CD4-positive, alpha-beta T cell (primary cell): ENCODE measurements around the gene NUP37. TPM values are rescaled to one million over a fixed set of nuclear protein-coding genes. Genes with fewer than 3 reads are reported as not detected.
"Not testable (repeated sequence)": the region's sequence is repeated elsewhere in the genome, so short reads cannot be mapped to it uniquely, and the experiment has no call there.

Experiments
- ATAC-seq: fragments of 200-7000 bp; cut with Tn5 transposase; one replicate; pipeline ENCODE4 v1.10.0; 2022; ENCODE audit warnings: mild to moderate bottlenecking; ENCODE audit not compliant: poor library complexity
- CTCF ChIA-PET: fragments of 350-600 bp; sonication (Branson Sonifier 250); formaldehyde crosslinking; loops from one replicate; lab custom pipeline; 2021; ENCODE audit warnings: antibody characterized with exemption, inconsistent platforms; lab: Charles Lee
- POLR2A ChIA-PET: fragments of 350-600 bp; sonication (Branson Sonifier 250); formaldehyde crosslinking; loops from one replicate; lab custom pipeline; 2021; ENCODE audit warnings: antibody characterized with exemption, inconsistent platforms; lab: Charles Lee
- DNase-seq, 14 experiments: peaks; one replicate each; pipeline ENCODE4 v3.0.0-alpha.2; 2013 to 2020; ENCODE audit warnings: mixed read lengths in 2 of 14
- H3K27ac ChIP-seq, 2 donors: one replicate each; pipeline versions ENCODE4 v1.5.1 to v1.7.0; 2013; ENCODE audit warnings: low read length in 2 of 2, low read depth in 1 of 2, mild to moderate bottlenecking in 1 of 2
- H3K27me3 ChIP-seq, 2 experiments: 1 replicate in 1 of 2; 2 replicates in 1 of 2; pipeline versions ENCODE4 v1.6.1 to v1.7.0; 2013; ENCODE audit warnings: low read length in 2 of 2, control low read depth in 1 of 2, mild to moderate bottlenecking in 1 of 2, moderate library complexity in 1 of 2; ENCODE audit not compliant: insufficient read depth in 2 of 2, control insufficient read depth in 1 of 2
- H3K36me3 ChIP-seq: one replicate; pipeline ENCODE4 v1.6.1; 2013; ENCODE audit warnings: low read length, control low read depth; ENCODE audit not compliant: insufficient read depth
- H3K4me1 ChIP-seq: one replicate; pipeline ENCODE4 v1.6.1; 2013; ENCODE audit warnings: low read length, control low read depth; ENCODE audit not compliant: insufficient read depth
- H3K4me3 ChIP-seq: one replicate; pipeline ENCODE4 v1.5.1; 2013; ENCODE audit warnings: mild to moderate bottlenecking, low read length, moderate library complexity
- H3K9me3 ChIP-seq, 2 experiments: 1 replicate in 1 of 2; 2 replicates in 1 of 2; pipeline versions ENCODE4 v1.6.1 to v1.7.0; 2013; ENCODE audit warnings: low read length in 2 of 2, mild to moderate bottlenecking in 2 of 2, control low read depth in 1 of 2, moderate library complexity in 1 of 2; ENCODE audit not compliant: control insufficient read depth in 1 of 2, insufficient read depth in 1 of 2
- H3K27ac Mint-ChIP-seq: one replicate; pipeline ENCODE4 v1.8.0; 2020; ENCODE audit warnings: mixed read lengths
- H3K27me3 Mint-ChIP-seq: one replicate; pipeline ENCODE4 v1.8.0; 2021; ENCODE audit warnings: mixed read lengths
- H3K36me3 Mint-ChIP-seq: one replicate; pipeline ENCODE4 v1.8.0; 2021; ENCODE audit warnings: low read depth, mixed read lengths
- H3K4me1 Mint-ChIP-seq: one replicate; pipeline ENCODE4 v1.8.0; 2021; ENCODE audit warnings: low read depth, mixed read lengths
- H3K4me3 Mint-ChIP-seq: one replicate; pipeline ENCODE4 v1.8.0; 2020; ENCODE audit warnings: mild to moderate bottlenecking, mixed read lengths
- H3K9me3 Mint-ChIP-seq: one replicate; pipeline ENCODE4 v1.8.0; 2020; ENCODE audit warnings: mixed read lengths
- intact Hi-C, 2 experiments: fragments of 100-400 bp; cut with DNase I in 1 of 2; cut with micrococcal nuclease in 1 of 2; formaldehyde crosslinking; loops; one replicate each; pipeline versions ENCODE4 v1.15.1 to v1.9.0; 2023 to 2025; cut with DNase I, micrococcal nuclease
- total RNA-seq, 174 experiments: library from RNA in 2 of 174; stranded (reverse) in 2 of 174; gene quantifications; one replicate each; pipeline ENCODE4 v1.2.3 and lab custom pipeline; 2021 to 2026
- TF ChIP-seq, protein P1 (sequence below): fragments of 200-600 bp; IDR thresholded peaks from one replicate; pipeline ENCODE4 v1.8.0; 2022; ENCODE audit warnings: antibody characterized with exemption, mild to moderate bottlenecking

NUP37 gene
- total RNA-seq, 2 experiments from 2014 or later: 9.4 to 9.6 TPM

- H3K9me3 ChIP-seq, H3K4me1 Mint-ChIP-seq, H3K4me3 ChIP-seq, POLR2A ChIA-PET, H3K27ac Mint-ChIP-seq, H3K36me3 ChIP-seq, H3K27me3 ChIP-seq, CTCF ChIA-PET, H3K27me3 Mint-ChIP-seq, H3K27ac ChIP-seq, H3K4me3 Mint-ChIP-seq, ATAC-seq, H3K9me3 Mint-ChIP-seq, intact Hi-C loops, DNase-seq, H3K36me3 Mint-ChIP-seq, H3K4me1 ChIP-seq: not testable (repeated sequence)
Measured at GRCh38 chr12:102147062-102147587, 27.2 kb upstream of the NUP37 start.

GRCh38 chr12:102144221-102144620 is 24.3 kb upstream of the NUP37 start:
- Histone ChIP-seq H3K36me3 (no peaks in the 10 kb centered on the region), H3K4me3 (no peak overlapping the region), H3K27ac (no peak overlapping the region), H3K4me1 (peaks cover 3% of the 10 kb centered on the region), H3K27me3 (no peaks in the 10 kb centered on the region), H3K9me3 (no peaks in the 10 kb centered on the region)
- no peaks in the 10 kb centered on the region for H3K36me3 Mint-ChIP-seq
- no peaks in the 10 kb centered on the region for H3K4me1 Mint-ChIP-seq
- H3K4me3 Mint-ChIP-seq: no peak overlapping the region
- no peak overlapping the region for H3K27ac Mint-ChIP-seq
- POLR2A ChIA-PET: no interaction called here
- DNase-seq (no peak), ATAC-seq (no peak)
- CTCF ChIA-PET: no interaction called here
- TF ChIP-seq, protein P1, sequence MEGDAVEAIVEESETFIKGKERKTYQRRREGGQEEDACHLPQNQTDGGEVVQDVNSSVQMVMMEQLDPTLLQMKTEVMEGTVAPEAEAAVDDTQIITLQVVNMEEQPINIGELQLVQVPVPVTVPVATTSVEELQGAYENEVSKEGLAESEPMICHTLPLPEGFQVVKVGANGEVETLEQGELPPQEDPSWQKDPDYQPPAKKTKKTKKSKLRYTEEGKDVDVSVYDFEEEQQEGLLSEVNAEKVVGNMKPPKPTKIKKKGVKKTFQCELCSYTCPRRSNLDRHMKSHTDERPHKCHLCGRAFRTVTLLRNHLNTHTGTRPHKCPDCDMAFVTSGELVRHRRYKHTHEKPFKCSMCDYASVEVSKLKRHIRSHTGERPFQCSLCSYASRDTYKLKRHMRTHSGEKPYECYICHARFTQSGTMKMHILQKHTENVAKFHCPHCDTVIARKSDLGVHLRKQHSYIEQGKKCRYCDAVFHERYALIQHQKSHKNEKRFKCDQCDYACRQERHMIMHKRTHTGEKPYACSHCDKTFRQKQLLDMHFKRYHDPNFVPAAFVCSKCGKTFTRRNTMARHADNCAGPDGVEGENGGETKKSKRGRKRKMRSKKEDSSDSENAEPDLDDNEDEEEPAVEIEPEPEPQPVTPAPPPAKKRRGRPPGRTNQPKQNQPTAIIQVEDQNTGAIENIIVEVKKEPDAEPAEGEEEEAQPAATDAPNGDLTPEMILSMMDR: no peak
- intact Hi-C loops: no loop called here
- peaks cover 1% of the 10 kb centered on the region for H3K9me3 Mint-ChIP-seq
- no peaks in the 10 kb centered on the region for H3K27me3 Mint-ChIP-seq

DNA sequence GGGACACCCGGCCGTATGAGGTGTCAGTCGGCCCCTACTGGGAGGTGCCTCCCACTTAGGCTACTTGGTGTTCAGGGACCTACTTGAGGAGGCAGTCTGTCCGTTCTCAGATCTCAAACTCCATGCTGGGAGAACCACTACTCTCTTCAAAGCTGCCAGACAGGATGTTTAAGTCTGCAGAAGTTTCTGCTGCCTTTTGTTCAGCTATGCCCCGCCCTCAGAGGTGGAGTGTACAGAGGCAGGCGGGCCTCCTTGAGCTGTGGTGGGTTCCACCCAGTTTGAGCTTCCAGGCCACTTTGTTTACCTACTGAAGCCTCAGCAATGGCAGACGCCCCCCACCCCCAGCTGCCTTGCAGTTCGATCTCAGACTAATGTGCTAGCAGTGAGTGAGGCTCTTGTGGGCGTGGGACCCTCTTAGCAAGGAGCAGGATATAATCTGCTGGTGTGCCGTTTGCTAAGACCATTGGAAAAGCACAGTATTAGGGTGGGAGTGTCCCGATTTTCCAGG is 23.0 kb upstream of the NUP37 start:
- ATAC-seq, H3K36me3 Mint-ChIP-seq, CTCF ChIA-PET, H3K4me3 ChIP-seq, H3K4me1 ChIP-seq, H3K4me1 Mint-ChIP-seq, H3K36me3 ChIP-seq, H3K9me3 ChIP-seq, H3K27me3 Mint-ChIP-seq, H3K9me3 Mint-ChIP-seq, H3K4me3 Mint-ChIP-seq, intact Hi-C loops, H3K27ac ChIP-seq, POLR2A ChIA-PET, H3K27ac Mint-ChIP-seq, H3K27me3 ChIP-seq: not testable (repeated sequence)
- peak in 5 of 14 experiments; percentile 5 to 32 (median 11) for DNase-seq

DNA sequence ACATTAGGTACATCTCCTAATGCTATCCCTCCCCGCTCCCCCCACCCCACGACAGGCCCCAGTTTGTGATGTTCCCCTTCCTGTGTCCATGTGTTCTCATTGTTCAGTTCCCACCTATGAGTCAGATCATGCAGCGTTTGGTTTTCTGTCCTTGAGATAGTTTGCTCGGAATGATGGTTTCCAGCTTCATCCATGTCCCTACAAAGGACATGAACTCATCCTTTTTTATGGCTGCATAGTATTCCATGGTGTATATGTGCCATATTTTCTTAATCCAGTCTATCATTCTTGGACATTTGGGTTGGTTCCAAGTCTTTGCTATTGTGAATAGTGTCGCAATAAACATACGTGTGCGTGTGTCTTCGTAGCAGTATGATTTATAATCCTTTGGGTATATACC is 17.7 kb upstream of the NUP37 start:
- H3K4me3 ChIP-seq, H3K36me3 Mint-ChIP-seq, H3K4me3 Mint-ChIP-seq, intact Hi-C loops, H3K27ac ChIP-seq, CTCF ChIA-PET, H3K4me1 Mint-ChIP-seq, POLR2A ChIA-PET, ATAC-seq, H3K9me3 ChIP-seq, H3K27me3 ChIP-seq, H3K27ac Mint-ChIP-seq, H3K4me1 ChIP-seq, H3K27me3 Mint-ChIP-seq, DNase-seq, H3K36me3 ChIP-seq, H3K9me3 Mint-ChIP-seq: not testable (repeated sequence)

DNA sequence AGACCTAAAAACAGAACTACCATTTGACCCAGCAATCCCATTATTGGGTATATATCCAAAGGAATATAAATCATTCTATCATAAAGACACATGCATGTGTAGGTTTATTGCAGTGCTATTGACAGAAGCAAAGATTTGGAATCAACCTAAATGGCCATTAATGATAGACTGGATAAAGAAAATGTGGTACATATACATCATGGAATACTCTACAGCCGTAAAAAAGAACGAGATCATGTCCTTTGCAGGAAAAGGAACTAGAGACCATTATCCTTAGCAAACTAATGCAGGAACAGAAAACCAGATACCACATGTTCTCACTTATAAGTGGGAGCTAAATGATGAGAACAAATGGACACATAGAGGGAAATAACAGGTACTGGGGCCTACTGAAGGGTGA is 11.5 kb upstream of the NUP37 start:
- ATAC-seq, intact Hi-C loops, H3K27ac Mint-ChIP-seq, H3K27me3 ChIP-seq, H3K4me1 Mint-ChIP-seq, H3K4me3 Mint-ChIP-seq, H3K4me3 ChIP-seq, H3K9me3 ChIP-seq, H3K4me1 ChIP-seq, H3K27ac ChIP-seq, H3K9me3 Mint-ChIP-seq, H3K36me3 Mint-ChIP-seq, DNase-seq, POLR2A ChIA-PET, CTCF ChIA-PET, H3K27me3 Mint-ChIP-seq, H3K36me3 ChIP-seq: not testable (repeated sequence)

DNA sequence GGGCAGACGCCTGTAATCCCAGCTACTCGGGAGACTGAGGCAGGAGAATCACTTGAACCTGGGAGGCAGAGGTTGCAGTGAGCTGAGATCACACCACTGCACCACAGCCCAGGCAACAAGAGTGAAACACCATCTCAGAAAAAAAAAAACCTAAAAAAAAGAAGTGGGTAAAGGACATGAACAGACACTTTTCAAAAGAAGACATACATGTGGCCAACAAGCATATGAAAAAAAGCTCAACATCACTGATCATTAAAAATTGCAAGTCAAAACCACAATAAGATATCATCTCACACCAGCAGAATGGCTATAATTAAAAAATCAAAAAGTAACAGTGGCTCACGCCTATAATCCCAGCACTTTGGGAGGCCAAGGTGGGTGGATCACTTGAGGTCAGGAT is 10.8 kb upstream of the NUP37 start:
- H3K4me1 ChIP-seq, H3K4me1 Mint-ChIP-seq, POLR2A ChIA-PET, H3K9me3 Mint-ChIP-seq, H3K27ac Mint-ChIP-seq, H3K4me3 Mint-ChIP-seq, H3K27me3 Mint-ChIP-seq, DNase-seq, H3K36me3 ChIP-seq, H3K27ac ChIP-seq, intact Hi-C loops, H3K27me3 ChIP-seq, H3K9me3 ChIP-seq, H3K4me3 ChIP-seq, ATAC-seq, H3K36me3 Mint-ChIP-seq, CTCF ChIA-PET: not testable (repeated sequence)
